IPS-NIHi7 (cell line): ENCODE measurements around the gene INTS3.
"Not testable (repeated sequence)": the region's sequence is repeated elsewhere in the genome, so short reads cannot be mapped to it uniquely, and the experiment has no call there.

Source experiments
- DNase-seq: peaks from one replicate; pipeline ENCODE4 v3.0.0; 2012; ENCODE audit warnings: mixed read lengths; ENCODE audit errors: extremely low spot score

The INTS3 gene

DNA sequence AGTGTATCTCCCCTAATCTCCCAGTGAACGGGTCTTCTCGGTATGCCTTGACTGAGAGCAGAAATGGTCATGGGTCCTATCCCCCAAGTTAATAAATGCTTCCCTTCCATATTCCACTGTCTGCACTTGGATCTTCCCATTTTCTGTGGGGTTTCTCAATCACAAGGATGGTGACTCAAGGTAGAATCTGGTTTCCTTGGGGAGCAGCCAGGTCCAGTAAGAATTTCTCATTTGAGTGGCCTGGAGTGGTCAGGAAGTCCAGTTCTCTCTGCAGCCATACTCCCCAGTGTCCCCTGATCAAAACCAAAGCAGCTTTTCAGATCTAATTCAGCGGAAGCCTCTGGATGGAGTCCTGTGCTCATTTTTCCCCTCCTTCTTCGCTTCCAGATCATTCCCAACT is 32.6 kb downstream of the INTS3 start:
- DNase-seq: no peak

- no peak for DNase-seq
Observed at GRCh38 chr1:153763365-153764225, 35.7 kb downstream of the INTS3 start.

DNA sequence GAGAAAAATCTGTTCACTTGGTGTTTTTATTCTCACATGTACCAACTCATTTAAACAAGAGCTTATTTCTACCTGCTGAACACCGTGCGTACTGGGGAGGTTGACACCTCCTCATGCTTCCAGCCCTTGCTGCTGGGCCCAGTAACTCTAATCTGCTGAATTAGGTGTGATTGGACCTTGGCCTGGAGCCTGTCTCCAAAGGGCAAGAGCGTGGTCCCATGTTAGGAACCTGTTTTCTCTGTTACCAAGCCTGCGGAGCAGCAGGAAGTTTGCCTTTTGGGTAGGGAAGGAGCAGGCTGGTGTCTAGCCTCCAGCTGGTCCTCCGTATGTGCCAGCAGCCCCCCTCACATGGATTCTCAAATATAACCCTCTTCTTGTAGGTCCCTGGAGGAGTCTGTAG is 36.5 kb downstream of the INTS3 start:
- no peak for DNase-seq

DNA sequence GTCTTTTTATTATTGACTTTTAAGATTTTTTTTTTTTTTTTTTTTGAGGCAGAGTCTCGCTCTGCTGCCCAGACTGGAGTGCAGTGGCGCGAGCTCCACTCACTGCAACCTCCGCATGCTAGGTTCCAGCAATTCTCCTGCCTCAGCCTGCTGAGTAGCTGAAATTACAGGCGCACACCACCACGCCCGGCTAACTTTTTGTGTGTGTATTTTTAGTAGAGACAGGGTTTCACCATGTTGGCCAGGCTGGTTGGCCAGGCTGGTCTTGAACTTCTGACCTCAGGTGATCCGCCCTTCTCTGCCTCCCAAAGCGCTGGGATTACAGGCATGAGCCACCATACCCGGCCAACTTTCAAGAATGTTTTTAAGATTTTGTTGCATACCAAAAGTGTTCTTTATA is 38.8 kb downstream of the INTS3 start:
- DNase-seq: not testable (repeated sequence)

DNA sequence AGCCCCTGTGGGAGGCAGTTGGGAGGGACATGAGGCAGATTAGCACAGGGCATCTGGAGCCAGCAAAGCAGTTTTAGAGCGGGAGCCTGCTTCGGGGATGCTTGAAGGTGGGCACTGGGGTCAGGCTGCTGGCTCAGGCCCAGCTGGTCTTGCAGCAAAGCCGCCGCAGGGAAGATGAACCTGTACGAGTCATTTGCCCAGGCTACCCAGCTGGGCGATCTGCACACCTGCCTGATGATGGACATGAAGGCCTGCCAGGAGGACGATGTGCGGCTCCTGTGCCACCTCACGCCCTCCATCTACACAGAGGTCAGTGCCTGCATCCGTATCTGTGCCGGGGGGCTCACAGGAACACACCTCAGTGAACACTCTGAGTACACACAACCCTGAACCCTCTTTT is 39.7 kb downstream of the INTS3 start:
- no peak for DNase-seq

GRCh38 chr1:153768316-153769181 is 40.7 kb downstream of the INTS3 start:
- DNase-seq: no peak

- DNase-seq: no peak
Observed at GRCh38 chr1:153769221-153769620, 41.4 kb downstream of the INTS3 start.

GRCh38 chr1:153770797-153771196 is 42.9 kb downstream of the INTS3 start:
- no peak for DNase-seq

GRCh38 chr1:153771261-153771660 is 43.4 kb downstream of the INTS3 start:
- DNase-seq: no peak

DNA sequence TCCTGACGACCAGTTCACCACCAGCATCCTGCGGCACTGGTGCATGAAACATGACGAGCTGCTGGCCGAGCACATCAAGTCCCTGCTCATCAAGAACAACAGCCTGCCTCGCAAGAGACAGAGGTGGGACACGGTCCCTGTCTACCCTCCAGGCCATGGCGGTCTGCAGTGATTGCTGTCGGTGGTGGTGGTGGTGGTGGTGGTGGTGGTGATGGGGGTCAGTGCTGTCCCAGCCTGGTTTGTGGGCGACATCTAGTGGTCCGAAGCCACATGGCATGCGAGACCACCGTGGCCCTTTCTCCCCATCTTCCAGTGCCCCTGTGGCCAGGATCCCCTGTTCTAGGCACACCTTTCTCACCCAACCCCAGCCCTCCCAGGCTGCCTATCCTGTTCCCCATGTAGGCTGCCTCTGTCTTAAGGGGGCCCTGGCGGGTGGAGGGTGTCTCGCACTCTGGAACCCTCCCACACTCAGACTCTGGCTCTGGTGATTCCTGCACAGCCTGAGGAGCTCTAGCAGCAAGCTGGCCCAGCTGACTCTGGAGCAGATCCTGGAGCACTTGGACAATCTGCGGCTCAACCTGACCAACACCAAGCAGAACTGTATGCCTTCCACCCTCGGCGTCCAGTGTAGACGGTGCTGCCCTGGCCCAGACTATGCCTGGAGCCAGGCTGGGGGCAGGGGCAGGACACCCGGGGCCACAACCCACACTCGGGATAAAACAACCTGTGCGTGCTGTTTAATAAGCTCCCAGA is 44.2 kb downstream of the INTS3 start:
- DNase-seq: peak; percentile 73

DNA sequence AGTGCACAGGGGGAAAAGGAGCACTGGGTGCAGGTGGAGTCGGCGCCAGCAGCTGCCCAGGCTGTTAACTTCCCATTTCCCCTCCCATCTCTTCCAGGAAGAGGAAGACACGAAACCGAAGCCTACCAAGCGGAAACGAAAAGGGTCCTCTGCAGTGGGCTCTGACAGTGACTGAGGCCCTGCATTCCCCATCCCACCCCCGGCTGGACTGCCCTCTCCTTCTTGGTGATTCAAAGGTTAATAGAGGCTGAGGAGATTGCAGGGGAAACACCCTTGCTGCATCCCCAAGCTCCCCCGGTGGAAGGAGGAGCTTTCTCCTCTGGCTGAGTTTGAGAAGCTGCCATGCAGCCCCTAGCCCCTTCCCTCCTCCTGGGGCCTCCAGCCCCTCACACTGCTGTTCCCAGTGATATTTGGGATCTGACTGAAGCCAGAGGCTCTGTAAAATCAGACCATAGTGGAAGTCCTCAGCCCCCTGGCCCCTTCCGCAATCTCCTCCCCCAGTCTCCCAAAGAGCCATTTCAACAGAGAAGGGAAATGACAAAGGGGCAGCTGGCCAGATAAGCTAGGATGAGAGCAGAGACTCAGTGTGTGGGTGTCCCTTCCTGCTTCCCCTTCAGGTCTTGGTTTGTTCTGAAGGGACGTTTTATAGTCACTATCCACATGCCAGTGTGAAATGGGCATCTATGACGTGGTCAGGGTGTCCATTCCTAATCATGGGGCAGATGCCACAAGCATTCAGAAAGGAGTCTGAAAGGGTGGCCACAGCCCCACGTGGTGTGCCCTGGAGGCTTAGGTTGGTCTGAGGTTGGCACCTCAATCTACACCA is 45.5 kb downstream of the INTS3 start:
- no peak for DNase-seq

DNA sequence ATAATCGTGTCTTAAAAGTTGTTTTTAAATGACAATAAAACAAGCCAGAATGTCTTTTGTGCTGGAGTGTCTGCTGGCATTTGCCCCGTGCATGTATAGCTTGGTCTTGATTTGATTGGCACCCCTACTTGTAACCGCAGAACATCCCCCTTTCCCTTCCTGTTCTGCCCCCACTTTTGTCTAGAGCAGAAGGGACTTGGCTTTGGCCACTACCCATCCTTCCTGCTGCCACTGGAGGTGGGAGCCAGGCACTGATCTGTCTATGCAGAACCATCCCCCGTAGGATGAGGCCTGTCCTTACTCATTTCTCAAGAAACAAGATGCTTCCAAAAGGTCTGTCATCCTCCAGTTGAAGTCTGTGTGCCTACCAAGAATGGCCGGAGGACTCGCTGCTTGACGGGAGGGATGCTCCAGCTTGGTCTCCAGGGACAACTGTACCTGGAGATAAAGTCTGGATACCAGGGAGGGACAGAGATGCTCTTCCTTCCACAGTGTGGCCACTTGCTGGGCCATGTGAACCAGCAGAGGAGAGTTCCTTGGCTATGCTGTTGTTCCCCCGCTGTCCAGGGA is 46.3 kb downstream of the INTS3 start:
- DNase-seq: no peak

GRCh38 chr1:153774780-153775457 is 47.1 kb downstream of the INTS3 start, which contains the start of gene SLC27A3:
TSS of gene SLC27A3 (plus strand) at chr1:153775407. CDS start at chr1:153775498, 91 bp downstream.
- peak; percentile 76 for DNase-seq

- DNase-seq: peak; percentile 93
Observed at GRCh38 chr1:153775458-153776327, 47.8 kb downstream of the INTS3 start.

DNA sequence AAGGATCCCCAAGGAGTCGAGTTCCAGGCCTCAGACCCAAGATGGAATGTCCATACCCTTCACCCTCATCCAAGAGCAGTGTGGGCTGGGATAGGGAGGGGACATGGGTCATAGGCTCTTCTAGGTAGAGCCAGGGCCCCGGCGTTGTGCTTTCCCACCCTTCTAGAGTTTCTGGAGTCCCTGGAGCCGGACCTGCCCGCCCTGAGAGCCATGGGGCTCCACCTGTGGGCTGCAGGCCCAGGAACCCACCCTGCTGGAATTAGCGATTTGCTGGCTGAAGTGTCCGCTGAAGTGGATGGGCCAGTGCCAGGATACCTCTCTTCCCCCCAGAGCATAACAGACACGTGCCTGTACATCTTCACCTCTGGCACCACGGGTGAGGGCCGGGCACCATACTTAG is 48.5 kb downstream of the INTS3 start:
- DNase-seq: no peak

GRCh38 chr1:153776845-153777370 is 49.1 kb downstream of the INTS3 start:
- DNase-seq: no peak

- no peak for DNase-seq
Observed at GRCh38 chr1:153777648-153778047, 49.8 kb downstream of the INTS3 start.

DNA sequence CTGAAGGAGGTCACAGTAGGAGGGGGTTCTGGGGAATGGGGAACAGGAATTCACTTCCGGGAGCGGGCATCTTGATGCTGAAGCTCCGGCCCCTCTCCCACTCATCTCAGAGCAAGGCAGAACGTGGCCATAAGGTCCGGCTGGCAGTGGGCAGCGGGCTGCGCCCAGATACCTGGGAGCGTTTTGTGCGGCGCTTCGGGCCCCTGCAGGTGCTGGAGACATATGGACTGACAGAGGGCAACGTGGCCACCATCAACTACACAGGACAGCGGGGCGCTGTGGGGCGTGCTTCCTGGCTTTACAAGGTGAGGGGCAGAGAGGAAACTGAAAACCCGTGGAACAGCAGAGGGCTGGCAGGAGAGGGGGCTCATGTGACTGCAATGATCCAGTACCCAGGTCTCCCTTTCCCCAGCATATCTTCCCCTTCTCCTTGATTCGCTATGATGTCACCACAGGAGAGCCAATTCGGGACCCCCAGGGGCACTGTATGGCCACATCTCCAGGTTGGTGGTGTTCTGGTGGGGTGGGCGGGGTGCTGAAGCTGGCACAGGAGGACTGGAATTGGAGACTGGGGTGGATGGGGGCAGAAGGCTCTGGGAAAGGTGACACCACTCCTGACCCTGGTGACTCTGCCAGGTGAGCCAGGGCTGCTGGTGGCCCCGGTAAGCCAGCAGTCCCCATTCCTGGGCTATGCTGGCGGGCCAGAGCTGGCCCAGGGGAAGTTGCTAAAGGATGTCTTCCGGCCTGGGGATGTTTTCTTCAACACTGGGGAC is 50.4 kb downstream of the INTS3 start:
- no peak for DNase-seq
